Caco-2 (cell line): ENCODE measurements around the gene NTRK1. TPM values are rescaled to one million over a fixed set of nuclear protein-coding genes. Genes with fewer than 3 reads are reported as not detected.

Experiments used
- BruUV-seq: library from RNA; stranded (reverse); fragments of 400-500 nt; replicated peaks from 2 replicates; lab custom pipeline; 2021; lab: Mats Ljungman, UMichigan
- CTCF ChIA-PET: fragments of 300-600 bp; sonication (Branson Sonifier 250); formaldehyde crosslinking; loops from one replicate; lab custom pipeline; 2022; ENCODE audit warnings: antibody characterized with exemption; lab: Charles Lee
- POLR2A ChIA-PET: fragments of 300-600 bp; sonication (Branson Sonifier 250); formaldehyde crosslinking; loops from one replicate; lab custom pipeline; 2022; ENCODE audit warnings: antibody characterized with exemption; lab: Charles Lee
- DNase-seq, 2 experiments: peaks; one replicate each; pipeline versions ENCODE4 v3.0.0 to v3.0.0-alpha.2; 2020 to 2022
- H3K27me3 ChIP-seq: replicated peaks from 2 replicates; pipeline ENCODE4 v1.6.0; 2011; ENCODE audit warnings: low read length; ENCODE audit not compliant: control insufficient read depth, insufficient read depth
- H3K36me3 ChIP-seq: 2 replicates; pipeline ENCODE4 v1.5.1; 2011; ENCODE audit warnings: low read length; ENCODE audit not compliant: control insufficient read depth, insufficient read depth
- H3K4me1 ChIP-seq: fragments of 250-450 bp; sonication (Bioruptor Pico); 2 replicates; pipeline ENCODE4 v1.5.1; 2020; ENCODE audit warnings: mild to moderate bottlenecking
- H3K4me3 ChIP-seq: 2 replicates; pipeline ENCODE4 v1.5.1; 2011; ENCODE audit warnings: low read depth, mild to moderate bottlenecking, control low read depth, low read length
- H3K9me3 ChIP-seq: fragments of 250-450 bp; sonication (Bioruptor Pico); 2 replicates; pipeline ENCODE4 v1.5.1; 2020; ENCODE audit warnings: mild to moderate bottlenecking, moderate library complexity
- H3K27ac Mint-ChIP-seq: one replicate; pipeline ENCODE4 v1.8.0; 2022; ENCODE audit warnings: mixed read lengths; ENCODE audit not compliant: unreplicated experiment
- H3K27me3 Mint-ChIP-seq: one replicate; pipeline ENCODE4 v1.8.0; 2022; ENCODE audit warnings: mixed read lengths; ENCODE audit not compliant: insufficient read depth, unreplicated experiment
- H3K36me3 Mint-ChIP-seq: one replicate; pipeline ENCODE4 v1.8.0; 2022; ENCODE audit warnings: mild to moderate bottlenecking, mixed read lengths; ENCODE audit not compliant: insufficient read depth, unreplicated experiment
- H3K4me1 Mint-ChIP-seq: one replicate; pipeline ENCODE4 v1.8.0; 2022; ENCODE audit warnings: low read depth, mixed read lengths; ENCODE audit not compliant: unreplicated experiment
- H3K4me3 Mint-ChIP-seq: one replicate; pipeline ENCODE4 v1.8.0; 2022; ENCODE audit warnings: mild to moderate bottlenecking, moderate library complexity, mixed read lengths; ENCODE audit not compliant: unreplicated experiment
- H3K9me3 Mint-ChIP-seq: one replicate; pipeline ENCODE4 v1.8.0; 2022; ENCODE audit warnings: mixed read lengths; ENCODE audit not compliant: unreplicated experiment
- CTCF ChIP-seq, 2 experiments: fragments of 200-600 bp in 1 of 2; IDR thresholded peaks; 1 replicate in 1 of 2; 2 replicates in 1 of 2; pipeline versions ENCODE4 v1.5.1 to v1.8.0; 2011 to 2022; ENCODE audit warnings: antibody characterized with exemption in 1 of 2, control low read depth in 1 of 2, inconsistent platforms in 1 of 2, low read depth in 1 of 2, low read length in 1 of 2, mild to moderate bottlenecking in 1 of 2, moderate library complexity in 1 of 2; ENCODE audit not compliant: insufficient read depth in 1 of 2, severe bottlenecking in 1 of 2, unreplicated experiment in 1 of 2
- intact Hi-C: fragments of 100-400 bp; cut with micrococcal nuclease; formaldehyde crosslinking; loops from one replicate; pipeline ENCODE4 v1.10.0; 2022; ENCODE audit not compliant: unreplicated experiment
- total RNA-seq: library from RNA; stranded (reverse); gene quantifications from 2 replicates; pipeline ENCODE4 v1.2.3, GENCODE V29; 2022

Gene NTRK1
- total RNA-seq, 1 experiment from 2014 or later, result not detected

- H3K9me3 Mint-ChIP-seq, result no peaks in the 10 kb centered on the region
- no peaks in the 10 kb centered on the region for H3K27me3 ChIP-seq
- DNase-seq, result no peak
- intact Hi-C loops, result no loop called here
- no peak for TF ChIP-seq CTCF (IDR thresholded peaks at IDR 0.05; ENCODE audit: insufficient read depth in 1 of 2, low read depth in 1 of 2, low read length in 1 of 2, severe bottlenecking in 1 of 2, unreplicated experiment in 1 of 2)
- H3K9me3 ChIP-seq, result no peaks in the 10 kb centered on the region
- peaks cover 8% of the 10 kb centered on the region for H3K27me3 Mint-ChIP-seq
- H3K4me1 ChIP-seq, result no peaks in the 10 kb centered on the region
- BruUV-seq, result no TSS peak
- no peaks in the 10 kb centered on the region for H3K36me3 Mint-ChIP-seq
- H3K4me3 Mint-ChIP-seq, result no peak overlapping the region
- H3K4me1 Mint-ChIP-seq, result no peaks in the 10 kb centered on the region
- ChIA-PET CTCF (interaction anchor here (1.4 kb wide), 1 partner anchor 56 kb away, joined by 3 read pairs; no protein-coding TSS in a partner anchor), POLR2A (no interaction called here)
- H3K27ac Mint-ChIP-seq, result no peak overlapping the region
- no peaks in the 10 kb centered on the region for H3K36me3 ChIP-seq
- H3K4me3 ChIP-seq, result no peak overlapping the region
Observed at GRCh38 chr1:156869455-156869854, 8.8 kb downstream of the NTRK1 start.

- H3K27me3 ChIP-seq, result peaks cover 2% of the 10 kb centered on the region; the same call in 1 of the 2 replicates
- H3K9me3 ChIP-seq, result no peaks in the 10 kb centered on the region
- H3K27me3 Mint-ChIP-seq, result peaks cover 22% of the 10 kb centered on the region
- no peaks in the 10 kb centered on the region for H3K36me3 Mint-ChIP-seq
- ChIA-PET POLR2A (no interaction called here), CTCF (interaction anchor here (0.7 to 1.5 kb wide), 2 partner anchors 13 to 143 kb away, joined by 3 to 5 read pairs; partner anchors contain the start of gene NTRK1)
- H3K27ac Mint-ChIP-seq, result no peak overlapping the region
- intact Hi-C loops, result no loop called here
- no peaks in the 10 kb centered on the region for H3K4me1 Mint-ChIP-seq
- no TSS peak for BruUV-seq
- no peak overlapping the region for H3K4me3 ChIP-seq
- no peaks in the 10 kb centered on the region for H3K36me3 ChIP-seq
- H3K9me3 Mint-ChIP-seq, result no peaks in the 10 kb centered on the region
- DNase-seq, result no peak
- no peaks in the 10 kb centered on the region for H3K4me1 ChIP-seq
- no peak overlapping the region for H3K4me3 Mint-ChIP-seq
- TF ChIP-seq CTCF (IDR thresholded peaks at IDR 0.05; ENCODE audit: insufficient read depth in 1 of 2, low read depth in 1 of 2, low read length in 1 of 2, severe bottlenecking in 1 of 2, unreplicated experiment in 1 of 2), result no peak
Observed at GRCh38 chr1:156873659-156874058, 13.0 kb downstream of the NTRK1 start.

GRCh38 chr1:156874142-156874541 is 13.5 kb downstream of the NTRK1 start:
- Histone ChIP-seq H3K4me3 (no peak overlapping the region), H3K27me3 (peaks cover 2% of the 10 kb centered on the region; the same call in 1 of the 2 replicates), H3K9me3 (no peaks in the 10 kb centered on the region), H3K36me3 (no peaks in the 10 kb centered on the region), H3K4me1 (no peaks in the 10 kb centered on the region)
- peaks cover 22% of the 10 kb centered on the region for H3K27me3 Mint-ChIP-seq
- H3K4me3 Mint-ChIP-seq, result no peak overlapping the region
- BruUV-seq, result no TSS peak
- no peaks in the 10 kb centered on the region for H3K4me1 Mint-ChIP-seq
- no peak for TF ChIP-seq CTCF (IDR thresholded peaks at IDR 0.05; ENCODE audit: insufficient read depth in 1 of 2, low read depth in 1 of 2, low read length in 1 of 2, severe bottlenecking in 1 of 2, unreplicated experiment in 1 of 2)
- H3K36me3 Mint-ChIP-seq, result no peaks in the 10 kb centered on the region
- no peak overlapping the region for H3K27ac Mint-ChIP-seq
- ChIA-PET POLR2A (no interaction called here), CTCF (interaction anchor here (1.5 kb wide), 1 partner anchor 14 kb away, joined by 3 read pairs; the partner anchor contains the start of gene NTRK1)
- DNase-seq, result no peak
- intact Hi-C loops, result no loop called here
- no peaks in the 10 kb centered on the region for H3K9me3 Mint-ChIP-seq
